Measurements from ENCODE around the gene MTA1.

Gene MTA1

GRCh38 chr14:105411017-105411941 is 8.3 kb upstream of the MTA1 start:
- TF ChIP-seq CTCF (IDR thresholded peaks at IDR 0.05; ENCODE audit: insufficient read depth, missing control alignments): no peak
- FAIRE-seq: no peak
- peak; percentile 97 for DNase-seq (ENCODE audit: insufficient read length, low spot score)

- no peak for FAIRE-seq
- DNase-seq (ENCODE audit: insufficient read length, low spot score): no peak
- TF ChIP-seq CTCF (IDR thresholded peaks at IDR 0.05; ENCODE audit: insufficient read depth, missing control alignments): no peak
Observed at GRCh38 chr14:105411985-105412770, 7.4 kb upstream of the MTA1 start.

- DNase-seq (ENCODE audit: insufficient read length, low spot score): no peak
- FAIRE-seq: no peak
- no peak for TF ChIP-seq CTCF (IDR thresholded peaks at IDR 0.05; ENCODE audit: insufficient read depth, missing control alignments)
Observed at GRCh38 chr14:105412771-105413543, 6.7 kb upstream of the MTA1 start.

GRCh38 chr14:105413544-105413886 is 6.1 kb upstream of the MTA1 start:
- FAIRE-seq (no peak), DNase-seq (ENCODE audit: insufficient read length, low spot score) (no peak)
- TF ChIP-seq CTCF (IDR thresholded peaks at IDR 0.05; ENCODE audit: insufficient read depth, missing control alignments): no peak

- peak; percentile 34 for TF ChIP-seq CTCF (IDR thresholded peaks at IDR 0.05; ENCODE audit: insufficient read depth, missing control alignments)
- FAIRE-seq (no peak), DNase-seq (ENCODE audit: insufficient read length, low spot score) (peak; percentile 79)
Observed at GRCh38 chr14:105414456-105415371, 4.9 kb upstream of the MTA1 start.
